Measurements from ENCODE around the gene SLC10A7.

The SLC10A7 gene

GRCh38 chr4:146274774-146275173 lies 247.0 kb downstream of the SLC10A7 start:
- H3K9me3 ChIP-seq = no peaks in the 10 kb centered on the region
- no peaks in the 10 kb centered on the region for H3K4me1 ChIP-seq
- no peaks in the 10 kb centered on the region for H4K20me1 ChIP-seq
- H3K4me2 ChIP-seq = no peak overlapping the region
- no peak for TF ChIP-seq Cebpa-rat (IDR thresholded peaks at IDR 0.05)
- no peak overlapping the region for H3K9ac ChIP-seq
- no peak overlapping the region for H3K4me3 ChIP-seq
- H3K36me3 ChIP-seq = no peaks in the 10 kb centered on the region
- no peak overlapping the region for H3K27ac ChIP-seq
- no peaks in the 10 kb centered on the region for H3K27me3 ChIP-seq

- no peaks in the 10 kb centered on the region for H4K20me1 ChIP-seq
- no peak overlapping the region for H3K4me3 ChIP-seq
Measured at GRCh38 chr4:146273204-146273901, 248.4 kb downstream of the SLC10A7 start.

GRCh38 chr4:146271466-146271865 lies 250.3 kb downstream of the SLC10A7 start:
- Histone ChIP-seq H3K4me1 (0 out of 2 replicates have a peak, but pooled peaks cover 4% of the 10 kb centered on the region), H3K27me3 (no peaks in the 10 kb centered on the region), H3K4me3 (no peak overlapping the region), H3K36me3 (no peaks in the 10 kb centered on the region), H3K4me2 (no peak overlapping the region), H3K9ac (no peak overlapping the region), H4K20me1 (no peaks in the 10 kb centered on the region), H3K9me3 (no peaks in the 10 kb centered on the region), H3K27ac (no peak overlapping the region)
- no peak for TF ChIP-seq Cebpa-rat (IDR thresholded peaks at IDR 0.05)

More at GRCh38 chr4:146273204-146273901, 248.4 kb downstream of the SLC10A7 start:
- Histone ChIP-seq H3K9me3 (no peaks in the 10 kb centered on the region), H3K27ac (no peak overlapping the region), H3K4me2 (no peak overlapping the region), H3K36me3 (no peaks in the 10 kb centered on the region), H3K27me3 (no peaks in the 10 kb centered on the region), H3K9ac (no peak overlapping the region), H3K4me1 (0 out of 2 replicates have a peak, but pooled peaks cover 4% of the 10 kb centered on the region)
- no peak for TF ChIP-seq Cebpa-rat (IDR thresholded peaks at IDR 0.05)

GRCh38 chr4:146269228-146269653 lies 252.5 kb downstream of the SLC10A7 start:
- Histone ChIP-seq H4K20me1 (no peaks in the 10 kb centered on the region), H3K36me3 (no peaks in the 10 kb centered on the region), H3K9me3 (no peaks in the 10 kb centered on the region), H3K4me3 (no peak overlapping the region), H3K4me2 (no peak overlapping the region), H3K9ac (no peak overlapping the region), H3K27me3 (no peaks in the 10 kb centered on the region), H3K4me1 (0 out of 2 replicates have a peak, but pooled peaks cover 4% of the 10 kb centered on the region), H3K27ac (no peak overlapping the region)
- TF ChIP-seq Cebpa-rat (IDR thresholded peaks at IDR 0.05) = no peak

GRCh38 chr4:146267826-146268225 lies 253.9 kb downstream of the SLC10A7 start:
- Histone ChIP-seq H3K4me2 (no peak overlapping the region), H3K27me3 (no peaks in the 10 kb centered on the region), H3K4me3 (no peak overlapping the region), H3K36me3 (0 out of 2 replicates have a peak, but pooled peaks cover 3% of the 10 kb centered on the region), H3K9me3 (no peaks in the 10 kb centered on the region), H3K4me1 (0 out of 2 replicates have a peak, but pooled peaks cover 4% of the 10 kb centered on the region), H3K27ac (no peak overlapping the region), H4K20me1 (no peaks in the 10 kb centered on the region), H3K9ac (no peak overlapping the region)
- no peak for TF ChIP-seq Cebpa-rat (IDR thresholded peaks at IDR 0.05)

- Histone ChIP-seq H3K36me3 (0 out of 2 replicates have a peak, but pooled peaks cover 5% of the 10 kb centered on the region), H3K4me2 (no peak overlapping the region), H3K4me1 (0 out of 2 replicates have a peak, but pooled peaks cover 4% of the 10 kb centered on the region), H3K27ac (no peak overlapping the region), H3K9ac (no peak overlapping the region), H3K4me3 (no peak overlapping the region), H4K20me1 (no peaks in the 10 kb centered on the region), H3K9me3 (no peaks in the 10 kb centered on the region), H3K27me3 (no peaks in the 10 kb centered on the region)
- no peak for TF ChIP-seq Cebpa-rat (IDR thresholded peaks at IDR 0.05)
Measured at GRCh38 chr4:146265950-146266490, 255.7 kb downstream of the SLC10A7 start.

- no peaks in the 10 kb centered on the region for H3K4me1 ChIP-seq
- no peaks in the 10 kb centered on the region for H4K20me1 ChIP-seq
- H3K4me2 ChIP-seq = no peak overlapping the region
- no peak for TF ChIP-seq Cebpa-rat (IDR thresholded peaks at IDR 0.05)
- H3K9ac ChIP-seq = no peak overlapping the region
- H3K4me3 ChIP-seq = no peak overlapping the region
- 0 out of 2 replicates have a peak, but pooled peaks cover 5% of the 10 kb centered on the region for H3K36me3 ChIP-seq
- no peaks in the 10 kb centered on the region for H3K27me3 ChIP-seq
- no peak overlapping the region for H3K27ac ChIP-seq
- no peaks in the 10 kb centered on the region for H3K9me3 ChIP-seq
Measured at GRCh38 chr4:146263793-146264192, 257.9 kb downstream of the SLC10A7 start.

- Histone ChIP-seq H3K27ac (no peak overlapping the region), H3K9me3 (no peaks in the 10 kb centered on the region), H3K36me3 (peaks cover 5% of the 10 kb centered on the region; the same call in 1 of the 2 replicates), H3K27me3 (no peaks in the 10 kb centered on the region), H3K4me2 (no peak overlapping the region), H3K9ac (no peak overlapping the region), H3K4me1 (no peaks in the 10 kb centered on the region), H3K4me3 (no peak overlapping the region), H4K20me1 (no peaks in the 10 kb centered on the region)
- no peak for TF ChIP-seq Cebpa-rat (IDR thresholded peaks at IDR 0.05)
Measured at GRCh38 chr4:146261041-146261440, 260.7 kb downstream of the SLC10A7 start.

GRCh38 chr4:146260521-146260920 lies 261.2 kb downstream of the SLC10A7 start:
- Histone ChIP-seq H3K4me3 (no peak overlapping the region), H3K4me2 (no peak overlapping the region), H4K20me1 (no peaks in the 10 kb centered on the region), H3K4me1 (no peaks in the 10 kb centered on the region), H3K9me3 (no peaks in the 10 kb centered on the region), H3K27ac (no peak overlapping the region), H3K36me3 (peaks cover 5% of the 10 kb centered on the region; the same call in 1 of the 2 replicates), H3K9ac (no peak overlapping the region), H3K27me3 (no peaks in the 10 kb centered on the region)
- no peak for TF ChIP-seq Cebpa-rat (IDR thresholded peaks at IDR 0.05)

- no peak overlapping the region for H3K4me3 ChIP-seq
- H3K4me2 ChIP-seq = no peak overlapping the region
- H3K36me3 ChIP-seq = no peaks in the 10 kb centered on the region; the same call in 1 of the 2 replicates
- no peaks in the 10 kb centered on the region for H3K9me3 ChIP-seq
- no peak for TF ChIP-seq Cebpa-rat (IDR thresholded peaks at IDR 0.05)
- no peak overlapping the region for H3K9ac ChIP-seq
- no peaks in the 10 kb centered on the region for H3K27me3 ChIP-seq
- no peaks in the 10 kb centered on the region for H4K20me1 ChIP-seq
- H3K4me1 ChIP-seq = no peaks in the 10 kb centered on the region
- H3K27ac ChIP-seq = no peak overlapping the region
Measured at GRCh38 chr4:146257511-146257910, 264.2 kb downstream of the SLC10A7 start.
